SJSA1 (cell line): ENCODE measurements around the gene MAN2B2. TPM values are rescaled to one million over a fixed set of nuclear protein-coding genes. Genes with fewer than 3 reads are reported as not detected.
"Not testable (repeated sequence)": the region's sequence is repeated elsewhere in the genome, so short reads cannot be mapped to it uniquely, and the experiment has no call there.

Experiments used
- DNase-seq, 2 experiments: peaks; one replicate each; pipeline ENCODE4 v3.0.0-alpha.2; 2015 to 2020; ENCODE audit warnings: low spot score in 2 of 2, low read depth in 1 of 2
- H3K27ac ChIP-seq: fragments of 250-450 bp; sonication (Bioruptor Pico); 2 replicates; pipeline ENCODE4 v1.5.1; 2020; ENCODE audit warnings: mild to moderate bottlenecking, moderate library complexity
- H3K27me3 ChIP-seq: fragments of 250-450 bp; sonication (Bioruptor Pico); replicated peaks from 2 replicates; pipeline ENCODE4 v1.5.1; 2020; ENCODE audit warnings: mild to moderate bottlenecking, moderate library complexity
- H3K36me3 ChIP-seq: fragments of 250-450 bp; sonication (Bioruptor Pico); 2 replicates; pipeline ENCODE4 v1.5.1; 2020; ENCODE audit warnings: mild to moderate bottlenecking
- H3K4me1 ChIP-seq: fragments of 250-450 bp; sonication (Bioruptor Pico); replicated peaks from 2 replicates; pipeline ENCODE4 v1.6.1; 2021; ENCODE audit warnings: mild to moderate bottlenecking
- H3K4me3 ChIP-seq: fragments of 250-450 bp; sonication (Bioruptor Pico); 2 replicates; pipeline ENCODE4 v1.5.1; 2020; ENCODE audit warnings: mild to moderate bottlenecking
- H3K9me3 ChIP-seq: fragments of 250-450 bp; sonication (Bioruptor Pico); replicated peaks from 2 replicates; pipeline ENCODE4 v1.5.1; 2020; ENCODE audit warnings: mild to moderate bottlenecking
- total RNA-seq: library from RNA; depleted of rRNA; stranded (reverse); fragments of >200 nt; shearing (Covaris generic); gene quantifications from 2 replicates; pipeline ENCODE4 v1.2.3, GENCODE V29; 2014

MAN2B2 gene
- total RNA-seq, 1 experiment from 2014 or later, result 12.1 TPM

GRCh38 chr4:6644792-6645530 lies 70.0 kb downstream of the MAN2B2 start:
- Histone ChIP-seq H3K9me3 (no peaks in the 10 kb centered on the region), H3K4me3 (no peak overlapping the region), H3K27ac (no peak overlapping the region), H3K4me1 (peaks cover 10% of the 10 kb centered on the region), H3K27me3 (no peaks in the 10 kb centered on the region), H3K36me3 (peaks cover 26% of the 10 kb centered on the region)
- no peak for DNase-seq

GRCh38 chr4:6647169-6647568 lies 72.2 kb downstream of the MAN2B2 start:
- DNase-seq, result no peak
- Histone ChIP-seq H3K4me3 (no peak overlapping the region), H3K9me3 (no peaks in the 10 kb centered on the region), H3K27ac (no peak overlapping the region), H3K27me3 (no peaks in the 10 kb centered on the region), H3K4me1 (peaks cover 6% of the 10 kb centered on the region), H3K36me3 (peaks cover 15% of the 10 kb centered on the region)

- Histone ChIP-seq H3K9me3 (no peaks in the 10 kb centered on the region), H3K27me3 (no peaks in the 10 kb centered on the region), H3K36me3 (peaks cover 10% of the 10 kb centered on the region), H3K27ac (no peak overlapping the region), H3K4me1 (peaks cover under 1% of the 10 kb centered on the region), H3K4me3 (no peak overlapping the region)
- no peak for DNase-seq
Measured at GRCh38 chr4:6647582-6648230, 72.7 kb downstream of the MAN2B2 start.

- no peaks in the 10 kb centered on the region for H3K4me1 ChIP-seq
- no peak overlapping the region for H3K27ac ChIP-seq
- no peak overlapping the region for H3K4me3 ChIP-seq
- H3K36me3 ChIP-seq, result no peaks in the 10 kb centered on the region
- H3K9me3 ChIP-seq, result no peaks in the 10 kb centered on the region
- no peaks in the 10 kb centered on the region for H3K27me3 ChIP-seq
- no peak for DNase-seq
Measured at GRCh38 chr4:6649216-6649615, 74.2 kb downstream of the MAN2B2 start.

- not testable (repeated sequence) for H3K9me3 ChIP-seq, H3K4me3 ChIP-seq, H3K36me3 ChIP-seq, H3K4me1 ChIP-seq, DNase-seq, H3K27me3 ChIP-seq, H3K27ac ChIP-seq
Measured at GRCh38 chr4:6654211-6654610, 79.2 kb downstream of the MAN2B2 start.

- not testable (repeated sequence) for H3K27me3 ChIP-seq, H3K36me3 ChIP-seq, H3K4me3 ChIP-seq, H3K4me1 ChIP-seq, H3K27ac ChIP-seq, H3K9me3 ChIP-seq, DNase-seq
Measured at GRCh38 chr4:6655291-6655690, 80.3 kb downstream of the MAN2B2 start.

- no peaks in the 10 kb centered on the region for H3K36me3 ChIP-seq
- DNase-seq, result no peak
- no peaks in the 10 kb centered on the region for H3K9me3 ChIP-seq
- H3K4me1 ChIP-seq, result no peaks in the 10 kb centered on the region
- peaks cover 3% of the 10 kb centered on the region; the same call in 1 of the 2 replicates for H3K27me3 ChIP-seq
- H3K4me3 ChIP-seq, result no peak overlapping the region
- no peak overlapping the region for H3K27ac ChIP-seq
Measured at GRCh38 chr4:6655924-6656323, 80.9 kb downstream of the MAN2B2 start.

GRCh38 chr4:6657242-6658208 lies 82.5 kb downstream of the MAN2B2 start:
- no peaks in the 10 kb centered on the region for H3K9me3 ChIP-seq
- H3K36me3 ChIP-seq, result no peaks in the 10 kb centered on the region
- H3K4me1 ChIP-seq, result no peaks in the 10 kb centered on the region
- peaks cover 3% of the 10 kb centered on the region; the same call in 1 of the 2 replicates for H3K27me3 ChIP-seq
- H3K27ac ChIP-seq, result no peak overlapping the region
- no peak overlapping the region for H3K4me3 ChIP-seq
- DNase-seq, result no peak

- no peaks in the 10 kb centered on the region for H3K9me3 ChIP-seq
- no peaks in the 10 kb centered on the region for H3K4me1 ChIP-seq
- DNase-seq, result no peak
- peaks cover 7% of the 10 kb centered on the region for H3K27me3 ChIP-seq
- H3K4me3 ChIP-seq, result no peak overlapping the region
- H3K27ac ChIP-seq, result no peak overlapping the region
- no peaks in the 10 kb centered on the region for H3K36me3 ChIP-seq
Measured at GRCh38 chr4:6658209-6658595, 83.2 kb downstream of the MAN2B2 start.

GRCh38 chr4:6658597-6659075 lies 83.6 kb downstream of the MAN2B2 start:
- Histone ChIP-seq H3K27me3 (peaks cover 11% of the 10 kb centered on the region), H3K4me3 (no peak overlapping the region), H3K9me3 (no peaks in the 10 kb centered on the region), H3K36me3 (no peaks in the 10 kb centered on the region), H3K4me1 (no peaks in the 10 kb centered on the region), H3K27ac (no peak overlapping the region)
- DNase-seq, result no peak

GRCh38 chr4:6659897-6660296 lies 84.9 kb downstream of the MAN2B2 start:
- no peak overlapping the region for H3K4me3 ChIP-seq
- DNase-seq, result no peak
- no peaks in the 10 kb centered on the region for H3K36me3 ChIP-seq
- H3K27me3 ChIP-seq, result peaks cover 18% of the 10 kb centered on the region
- no peak overlapping the region for H3K27ac ChIP-seq
- H3K9me3 ChIP-seq, result no peaks in the 10 kb centered on the region
- peaks cover 3% of the 10 kb centered on the region; the same call in 1 of the 2 replicates for H3K4me1 ChIP-seq

GRCh38 chr4:6660430-6660829 lies 85.4 kb downstream of the MAN2B2 start:
- H3K27ac ChIP-seq, result no peak overlapping the region
- DNase-seq, result no peak
- H3K27me3 ChIP-seq, result peaks cover 18% of the 10 kb centered on the region
- H3K4me1 ChIP-seq, result peaks cover 3% of the 10 kb centered on the region; the same call in 1 of the 2 replicates
- H3K4me3 ChIP-seq, result no peak overlapping the region
- no peaks in the 10 kb centered on the region for H3K36me3 ChIP-seq
- H3K9me3 ChIP-seq, result no peaks in the 10 kb centered on the region

- Histone ChIP-seq H3K4me3 (no peak overlapping the region), H3K27ac (no peak overlapping the region), H3K27me3 (peaks cover 18% of the 10 kb centered on the region), H3K4me1 (peaks cover 3% of the 10 kb centered on the region; the same call in 1 of the 2 replicates), H3K9me3 (no peaks in the 10 kb centered on the region), H3K36me3 (no peaks in the 10 kb centered on the region)
- DNase-seq, result no peak
Measured at GRCh38 chr4:6662591-6662990, 87.6 kb downstream of the MAN2B2 start.
